ENCODE measurements around the gene ADGB.

DNA sequence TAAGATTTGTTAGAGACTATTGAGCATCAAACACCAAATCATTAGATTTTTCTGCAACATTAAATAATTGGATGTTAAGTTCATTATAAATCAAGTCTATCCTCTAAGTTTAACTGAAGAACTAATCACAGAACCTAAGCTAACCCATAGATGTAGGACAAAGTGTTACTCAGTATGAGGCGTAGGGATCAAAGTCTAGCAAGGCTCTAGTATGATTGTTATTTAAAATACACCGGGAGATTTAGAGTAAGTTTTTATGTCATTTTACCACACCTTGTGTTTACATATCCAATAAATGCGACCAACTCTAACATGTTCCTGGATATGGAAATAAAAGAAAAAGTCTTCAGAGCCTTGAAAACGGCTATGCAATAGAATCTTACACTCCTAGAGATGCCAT, 2.6 kb downstream of the ADGB start:
- TF ChIP-seq SMARCE1 (IDR thresholded peaks at IDR 0.05; ENCODE audit: borderline replicate concordance) (no peak), HCFC1 (IDR thresholded peaks at IDR 0.05; ENCODE audit: low read depth, low read length) (no peak), ZNF124 (CRISPR knock-in tag; IDR thresholded peaks at IDR 0.05) (no peak), CAMTA2 (CRISPR knock-in tag; IDR thresholded peaks at IDR 0.05; ENCODE audit: borderline replicate concordance) (no peak), EZH2 (conservative IDR thresholded peaks at IDR 0.05; ENCODE audit: low read depth, low read length) (no peak), NR2F2 (IDR thresholded peaks at IDR 0.05; ENCODE audit: borderline replicate concordance, low read depth) (no peak), MYC (CRISPR knock-in tag; IDR thresholded peaks at IDR 0.05; ENCODE audit: borderline replicate concordance) (no peak), SIN3A (IDR thresholded peaks at IDR 0.05; ENCODE audit: borderline replicate concordance, low read depth, low read length) (no peak), GABPA (IDR thresholded peaks at IDR 0.05; ENCODE audit: low read depth, low read length) (no peak), GABPA (CRISPR knock-in tag; IDR thresholded peaks at IDR 0.05; ENCODE audit: low read depth) (no peak), ZNF382 (CRISPR knock-in tag; IDR thresholded peaks at IDR 0.05; ENCODE audit: borderline replicate concordance) (no peak), EEA1 (CRISPR knock-in tag; IDR thresholded peaks at IDR 0.05; ENCODE audit: borderline replicate concordance) (no peak), IKZF4 (CRISPR knock-in tag; IDR thresholded peaks at IDR 0.05; ENCODE audit: borderline replicate concordance, low read depth, not compliant biosample characterization) (no peak)
- TF ChIP-seq, protein P1, sequence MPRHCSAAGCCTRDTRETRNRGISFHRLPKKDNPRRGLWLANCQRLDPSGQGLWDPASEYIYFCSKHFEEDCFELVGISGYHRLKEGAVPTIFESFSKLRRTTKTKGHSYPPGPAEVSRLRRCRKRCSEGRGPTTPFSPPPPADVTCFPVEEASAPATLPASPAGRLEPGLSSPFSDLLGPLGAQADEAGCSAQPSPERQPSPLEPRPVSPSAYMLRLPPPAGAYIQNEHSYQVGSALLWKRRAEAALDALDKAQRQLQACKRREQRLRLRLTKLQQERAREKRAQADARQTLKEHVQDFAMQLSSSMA (CRISPR knock-in tag; IDR thresholded peaks at IDR 0.05), result no peak

Data from HepG2 (cell line).